Ovary (tissue), 3 donors: Measurements from ENCODE around the gene NKAIN2.

Experiments used
- CTCF ChIP-seq, 3 donors: fragments of 450-650 bp in 2 of 3; fragments of 200-600 bp in 1 of 3; IDR thresholded peaks; one replicate each; pipeline versions ENCODE4 v1.5.1 to v1.8.0; 2016 to 2022; ENCODE audit warnings: antibody characterized with exemption in 3 of 3, mild to moderate bottlenecking in 1 of 3
- EP300 ChIP-seq: sonication (generic); formaldehyde crosslinking; IDR thresholded peaks from one replicate; pipeline ENCODE4 v1.6.1; 2017; ENCODE audit warnings: antibody characterized with exemption
- donor health status: DM: no; HTN: no; CAD: no.

- TF ChIP-seq CTCF (IDR thresholded peaks at IDR 0.05) (no peak), EP300 (no peak)
Observed at GRCh38 chr6:124462750-124463149, 659.1 kb downstream of the NKAIN2 start.
